SKM-1 (cell line): Measurements from ENCODE around the gene SYTL5.
A peak's percentile ranks its signal among the peaks of the same experiment; 100 is the strongest.

Source experiments
- DNase-seq: peaks from one replicate; lab custom pipeline; 2025; ENCODE audit not compliant: unreplicated experiment; lab: John Stamatoyannopoulos, UW

The SYTL5 gene

GRCh38 chrX:38138157-38138891 is 132.0 kb downstream of the SYTL5 start:
- no peak for DNase-seq

- no peak for DNase-seq
Observed at GRCh38 chrX:38138900-38139299, 132.5 kb downstream of the SYTL5 start.

DNA sequence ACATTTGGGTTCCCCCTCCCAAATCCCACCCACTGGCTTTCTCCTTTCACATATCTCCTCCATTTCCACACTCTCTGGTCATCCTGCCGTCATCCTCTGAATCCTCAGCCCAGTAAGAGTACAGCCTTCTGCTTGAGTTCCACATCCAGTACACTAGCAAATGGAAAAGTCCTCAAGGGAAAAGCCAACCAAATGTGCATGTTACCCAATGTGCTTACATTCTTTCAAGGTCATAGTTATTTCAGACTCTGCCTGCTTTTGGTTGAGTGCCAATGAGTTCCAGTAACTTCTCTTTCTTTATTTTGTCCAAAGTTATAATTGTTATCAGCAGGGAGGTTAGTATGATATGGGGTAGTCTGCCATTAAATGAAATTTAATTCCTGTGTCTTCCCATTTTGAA is 136.3 kb downstream of the SYTL5 start:
- no peak for DNase-seq

- no peak for DNase-seq
Observed at GRCh38 chrX:38149016-38149415, 142.7 kb downstream of the SYTL5 start.

GRCh38 chrX:38150993-38151392 is 144.6 kb downstream of the SYTL5 start:
- DNase-seq, result no peak

DNA sequence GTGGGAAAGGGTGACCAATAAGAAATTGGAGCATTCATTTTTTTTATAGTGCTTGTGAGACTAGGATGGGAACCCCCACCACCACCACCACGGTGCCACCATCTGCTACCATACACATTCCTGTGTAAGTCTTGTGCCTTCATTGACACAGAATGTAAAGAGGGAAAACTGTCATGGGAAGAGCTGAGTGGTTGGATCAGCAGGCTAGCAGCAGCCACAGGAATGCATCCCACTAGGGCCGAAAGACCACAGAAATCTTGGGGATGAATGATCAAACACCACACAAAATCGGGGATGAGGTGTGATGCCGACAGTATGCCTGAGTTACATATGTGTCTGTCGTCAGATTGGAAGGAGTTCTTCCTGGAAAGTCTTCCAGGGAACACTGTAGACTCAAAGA is 145.1 kb downstream of the SYTL5 start:
- no peak for DNase-seq

DNA sequence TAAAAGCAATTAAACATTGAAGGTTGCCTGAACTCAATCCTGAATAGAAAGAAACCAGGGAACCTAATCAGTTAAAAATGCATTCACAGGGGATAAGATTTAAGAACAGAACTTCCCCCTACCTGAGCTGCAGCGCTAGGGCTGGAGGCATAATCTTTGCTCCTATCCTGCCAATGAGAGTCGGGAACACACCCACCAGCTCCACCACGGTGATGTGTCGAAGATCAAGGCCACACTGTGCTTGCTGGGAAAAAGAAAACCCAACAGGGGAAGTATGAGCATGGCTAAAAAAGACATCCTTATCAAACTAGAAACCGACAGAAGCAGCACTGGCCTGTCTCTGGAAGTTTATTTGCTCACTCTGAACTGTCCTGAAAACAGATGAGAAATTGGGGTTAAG is 148.0 kb downstream of the SYTL5 start:
- DNase-seq, result no peak

DNA sequence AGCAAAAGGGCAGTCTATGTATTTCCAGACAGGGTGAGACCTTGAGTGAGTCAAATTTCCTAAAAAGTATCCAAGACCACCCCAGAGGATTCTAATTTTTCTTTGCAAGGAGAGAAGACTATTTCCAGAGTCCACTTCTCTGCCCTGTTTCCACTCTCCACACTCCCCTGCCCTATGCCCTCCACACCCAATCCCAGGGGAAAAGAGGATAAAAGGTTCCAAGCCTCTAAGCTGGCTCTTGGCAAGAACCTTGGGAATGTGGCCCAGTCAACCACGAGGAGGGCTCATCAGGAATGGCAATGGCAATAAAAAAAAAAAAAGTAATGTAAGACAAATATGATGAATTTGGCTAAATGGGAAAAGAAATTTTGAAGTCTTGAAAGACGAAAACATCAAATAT is 148.5 kb downstream of the SYTL5 start:
- no peak for DNase-seq

DNA sequence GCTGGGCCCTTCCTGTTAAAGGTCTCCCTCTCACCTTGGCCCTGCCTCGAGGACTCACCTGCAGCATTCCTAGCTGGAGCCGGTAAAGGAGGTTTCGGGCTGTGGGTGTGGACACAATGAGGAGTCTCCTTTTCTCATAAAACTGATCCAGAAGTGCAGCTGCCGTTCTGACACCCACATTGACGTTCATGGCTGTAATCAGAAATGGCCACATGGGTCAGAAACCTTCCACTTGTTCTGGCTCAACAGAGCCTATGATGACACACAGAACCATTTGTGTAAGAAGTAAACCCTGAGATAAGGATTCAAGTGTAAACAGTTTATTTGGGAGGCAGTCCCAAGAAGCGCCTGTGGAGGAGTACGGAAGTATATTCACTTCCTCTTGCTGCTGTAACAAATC is 150.5 kb downstream of the SYTL5 start:
- DNase-seq, result no peak

DNA sequence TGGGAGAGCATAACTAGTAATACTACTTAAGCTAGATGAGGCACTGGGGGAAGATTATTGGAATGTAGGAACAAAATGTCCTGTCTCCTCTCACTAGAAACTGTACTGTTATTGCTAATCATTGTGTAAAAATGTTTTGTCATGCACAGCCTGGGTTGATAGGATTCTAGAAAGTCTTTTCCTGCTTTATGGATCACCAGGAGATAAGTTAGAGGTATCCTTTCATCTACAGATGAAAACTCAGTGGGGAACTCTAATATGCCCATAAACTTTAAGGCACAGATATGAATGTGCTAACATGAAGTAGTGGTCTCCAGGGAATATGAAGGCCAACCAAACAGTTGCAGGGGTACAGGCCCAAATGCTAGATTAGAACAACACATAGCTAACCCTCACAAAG is 156.8 kb downstream of the SYTL5 start:
- DNase-seq, result no peak

DNA sequence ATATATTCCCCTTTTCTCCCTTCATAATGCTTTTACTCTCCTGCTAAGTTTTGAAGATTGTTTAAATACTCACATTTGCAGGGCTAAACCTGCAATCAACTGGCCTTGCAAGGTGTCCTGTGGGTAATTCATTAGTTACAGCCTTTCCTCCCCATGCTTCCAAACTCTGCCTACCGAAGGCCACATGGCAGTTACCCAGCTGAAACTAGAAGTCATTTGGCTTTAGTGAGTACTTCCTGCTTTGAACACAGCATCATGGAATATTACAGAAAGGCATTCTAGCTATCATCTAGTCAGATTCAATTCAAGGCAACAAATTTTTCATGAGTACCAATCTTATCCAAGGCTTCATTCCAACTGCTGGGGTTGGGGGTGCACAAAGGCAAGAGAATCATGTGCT is 158.7 kb downstream of the SYTL5 start:
- DNase-seq, result no peak

GRCh38 chrX:38166478-38167083 is 160.2 kb downstream of the SYTL5 start:
- peak; percentile 0 for DNase-seq

- DNase-seq, result no peak
Observed at GRCh38 chrX:38170556-38170955, 164.2 kb downstream of the SYTL5 start.

DNA sequence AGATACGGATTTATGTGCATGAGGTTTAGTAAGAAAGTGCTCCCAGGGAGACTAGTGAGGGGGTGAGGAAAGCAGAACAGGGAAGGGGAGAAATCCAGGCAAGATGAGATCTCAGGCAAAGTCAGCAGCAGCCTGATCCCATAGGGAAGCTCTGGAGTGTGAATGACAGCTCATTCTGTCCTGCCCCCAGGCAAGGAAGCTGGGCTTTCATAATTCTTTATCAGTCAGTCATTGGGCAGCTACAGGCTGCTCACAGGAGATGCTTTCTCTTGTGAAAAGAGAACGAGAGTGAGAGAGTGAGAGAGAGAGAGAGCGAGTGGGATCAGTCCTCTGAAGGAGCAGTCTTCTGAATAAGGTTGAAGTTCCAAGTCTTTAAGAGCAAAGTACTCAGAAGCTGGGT is 166.2 kb downstream of the SYTL5 start:
- DNase-seq, result no peak

DNA sequence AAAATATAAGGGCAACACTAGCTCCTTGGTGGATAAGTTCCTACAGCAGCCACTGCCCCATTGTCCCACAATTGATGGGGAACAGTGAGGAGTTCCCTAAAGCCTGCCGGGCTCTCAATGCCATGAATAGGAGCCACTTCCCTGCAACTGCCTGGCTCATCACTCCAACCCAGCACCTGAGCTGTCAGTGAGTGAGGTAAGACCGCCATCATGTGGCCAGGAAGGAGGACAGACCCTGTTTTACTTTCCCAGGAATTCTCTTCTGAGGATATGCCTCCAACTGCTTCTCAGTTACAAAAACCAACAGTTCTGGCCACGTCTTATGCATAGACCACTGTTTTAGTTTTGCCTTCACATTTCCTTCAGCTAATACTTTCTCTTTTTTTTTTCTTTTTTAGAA is 168.8 kb downstream of the SYTL5 start:
- no peak for DNase-seq

- no peak for DNase-seq
Observed at GRCh38 chrX:38178396-38178795, 172.0 kb downstream of the SYTL5 start.
